HL-60 (cell line): ENCODE data around the gene CEP350.

Experiments used
- POLR2AphosphoS5 ChIP-seq: IDR thresholded peaks from 2 replicates; pipeline ENCODE4 v1.6.1; 2012; ENCODE audit warnings: low read depth
- TF ChIP-seq, protein P1 (sequence below): IDR thresholded peaks from 2 replicates; pipeline ENCODE4 v1.6.1; 2012; ENCODE audit warnings: low read depth; ENCODE audit not compliant: insufficient replicate concordance
- TF ChIP-seq, protein P2 (sequence below): IDR thresholded peaks from one replicate; pipeline ENCODE4 v1.5.1; 2011; ENCODE audit warnings: low read length, control low read depth, inconsistent platforms; ENCODE audit not compliant: insufficient read depth

DNA sequence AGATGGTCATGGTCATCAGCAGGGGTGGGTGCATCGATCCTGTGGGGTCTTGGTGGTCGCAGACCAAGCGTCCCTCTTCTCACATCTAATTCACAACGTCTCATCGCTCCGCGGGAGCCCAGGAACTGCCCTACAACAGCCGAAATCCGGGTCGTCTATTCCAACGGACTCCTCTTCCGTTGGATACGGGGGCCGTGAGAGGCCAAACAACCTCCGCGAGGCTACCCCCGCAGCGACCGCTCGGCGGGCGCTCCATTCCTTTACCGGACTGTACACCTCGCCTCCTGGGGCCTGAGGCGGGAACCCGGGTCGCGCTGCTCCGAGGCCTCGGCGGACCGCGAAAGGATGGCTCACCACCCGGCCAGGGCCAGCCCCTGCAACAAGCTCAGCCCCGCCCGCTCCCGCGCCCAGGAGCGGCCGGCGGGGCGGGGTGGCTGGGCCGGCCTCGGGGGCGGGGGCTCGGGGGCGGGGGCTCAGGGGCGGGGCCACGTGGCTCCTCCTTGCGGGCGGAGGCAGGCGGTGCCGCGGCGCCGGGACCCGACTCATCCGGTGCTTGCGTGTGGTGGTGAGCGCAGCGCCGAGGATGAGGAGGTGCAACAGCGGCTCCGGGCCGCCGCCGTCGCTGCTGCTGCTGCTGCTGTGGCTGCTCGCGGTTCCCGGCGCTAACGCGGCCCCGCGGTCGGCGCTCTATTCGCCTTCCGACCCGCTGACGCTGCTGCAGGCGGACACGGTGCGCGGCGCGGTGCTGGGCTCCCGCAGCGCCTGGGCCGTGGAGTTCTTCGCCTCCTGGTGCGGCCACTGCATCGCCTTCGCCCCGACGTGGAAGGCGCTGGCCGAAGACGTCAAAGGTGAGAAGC, 199.9 kb downstream of the CEP350 start, which contains the start of gene QSOX1:
- TF ChIP-seq, protein P1, sequence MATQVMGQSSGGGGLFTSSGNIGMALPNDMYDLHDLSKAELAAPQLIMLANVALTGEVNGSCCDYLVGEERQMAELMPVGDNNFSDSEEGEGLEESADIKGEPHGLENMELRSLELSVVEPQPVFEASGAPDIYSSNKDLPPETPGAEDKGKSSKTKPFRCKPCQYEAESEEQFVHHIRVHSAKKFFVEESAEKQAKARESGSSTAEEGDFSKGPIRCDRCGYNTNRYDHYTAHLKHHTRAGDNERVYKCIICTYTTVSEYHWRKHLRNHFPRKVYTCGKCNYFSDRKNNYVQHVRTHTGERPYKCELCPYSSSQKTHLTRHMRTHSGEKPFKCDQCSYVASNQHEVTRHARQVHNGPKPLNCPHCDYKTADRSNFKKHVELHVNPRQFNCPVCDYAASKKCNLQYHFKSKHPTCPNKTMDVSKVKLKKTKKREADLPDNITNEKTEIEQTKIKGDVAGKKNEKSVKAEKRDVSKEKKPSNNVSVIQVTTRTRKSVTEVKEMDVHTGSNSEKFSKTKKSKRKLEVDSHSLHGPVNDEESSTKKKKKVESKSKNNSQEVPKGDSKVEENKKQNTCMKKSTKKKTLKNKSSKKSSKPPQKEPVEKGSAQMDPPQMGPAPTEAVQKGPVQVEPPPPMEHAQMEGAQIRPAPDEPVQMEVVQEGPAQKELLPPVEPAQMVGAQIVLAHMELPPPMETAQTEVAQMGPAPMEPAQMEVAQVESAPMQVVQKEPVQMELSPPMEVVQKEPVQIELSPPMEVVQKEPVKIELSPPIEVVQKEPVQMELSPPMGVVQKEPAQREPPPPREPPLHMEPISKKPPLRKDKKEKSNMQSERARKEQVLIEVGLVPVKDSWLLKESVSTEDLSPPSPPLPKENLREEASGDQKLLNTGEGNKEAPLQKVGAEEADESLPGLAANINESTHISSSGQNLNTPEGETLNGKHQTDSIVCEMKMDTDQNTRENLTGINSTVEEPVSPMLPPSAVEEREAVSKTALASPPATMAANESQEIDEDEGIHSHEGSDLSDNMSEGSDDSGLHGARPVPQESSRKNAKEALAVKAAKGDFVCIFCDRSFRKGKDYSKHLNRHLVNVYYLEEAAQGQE, result peak; percentile 48
- TF ChIP-seq, protein P2, sequence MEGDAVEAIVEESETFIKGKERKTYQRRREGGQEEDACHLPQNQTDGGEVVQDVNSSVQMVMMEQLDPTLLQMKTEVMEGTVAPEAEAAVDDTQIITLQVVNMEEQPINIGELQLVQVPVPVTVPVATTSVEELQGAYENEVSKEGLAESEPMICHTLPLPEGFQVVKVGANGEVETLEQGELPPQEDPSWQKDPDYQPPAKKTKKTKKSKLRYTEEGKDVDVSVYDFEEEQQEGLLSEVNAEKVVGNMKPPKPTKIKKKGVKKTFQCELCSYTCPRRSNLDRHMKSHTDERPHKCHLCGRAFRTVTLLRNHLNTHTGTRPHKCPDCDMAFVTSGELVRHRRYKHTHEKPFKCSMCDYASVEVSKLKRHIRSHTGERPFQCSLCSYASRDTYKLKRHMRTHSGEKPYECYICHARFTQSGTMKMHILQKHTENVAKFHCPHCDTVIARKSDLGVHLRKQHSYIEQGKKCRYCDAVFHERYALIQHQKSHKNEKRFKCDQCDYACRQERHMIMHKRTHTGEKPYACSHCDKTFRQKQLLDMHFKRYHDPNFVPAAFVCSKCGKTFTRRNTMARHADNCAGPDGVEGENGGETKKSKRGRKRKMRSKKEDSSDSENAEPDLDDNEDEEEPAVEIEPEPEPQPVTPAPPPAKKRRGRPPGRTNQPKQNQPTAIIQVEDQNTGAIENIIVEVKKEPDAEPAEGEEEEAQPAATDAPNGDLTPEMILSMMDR, result no peak
- TF ChIP-seq POLR2AphosphoS5, result peak; percentile 67; the same call in 1 of the 2 replicates
